ENCODE measurements around the gene TET1.
A peak's percentile ranks its signal among the peaks of the same experiment; 100 is the strongest.

TET1 gene

DNA sequence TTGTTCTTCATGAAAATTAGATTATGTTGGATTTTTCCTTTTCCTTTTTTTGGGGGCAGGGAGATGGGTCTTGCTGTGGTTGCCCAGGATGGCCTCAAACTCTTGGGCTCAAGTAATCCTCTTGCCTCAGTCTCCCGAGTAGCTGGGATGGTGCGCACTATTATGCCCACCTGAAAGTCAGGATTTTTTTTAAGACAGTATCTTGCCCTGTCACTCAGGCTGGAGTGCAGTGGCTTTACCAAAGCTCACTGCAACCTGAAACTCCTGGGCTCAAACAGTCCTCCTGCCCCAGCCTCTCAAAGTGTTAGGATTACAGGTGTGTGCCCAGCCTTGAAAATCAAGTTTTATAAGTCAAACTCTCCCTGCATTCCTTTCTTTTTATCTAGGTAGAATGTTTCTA, 1.7 kb upstream of the TET1 start:
- Mint-ChIP-seq H3K9me3 (no peaks in the 10 kb centered on the region), H3K36me3 (no peaks in the 10 kb centered on the region), H3K4me1 (peaks cover 16 to 25% of the 10 kb centered on the region in 2 donors), H3K4me3 (no peak overlapping the region), H3K27ac (no peak overlapping the region), H3K27me3 (peaks cover 47 to 63% of the 10 kb centered on the region in 2 donors)
- ATAC-seq (replicated peaks) (no peak), DNase-seq (no peak)

DNA sequence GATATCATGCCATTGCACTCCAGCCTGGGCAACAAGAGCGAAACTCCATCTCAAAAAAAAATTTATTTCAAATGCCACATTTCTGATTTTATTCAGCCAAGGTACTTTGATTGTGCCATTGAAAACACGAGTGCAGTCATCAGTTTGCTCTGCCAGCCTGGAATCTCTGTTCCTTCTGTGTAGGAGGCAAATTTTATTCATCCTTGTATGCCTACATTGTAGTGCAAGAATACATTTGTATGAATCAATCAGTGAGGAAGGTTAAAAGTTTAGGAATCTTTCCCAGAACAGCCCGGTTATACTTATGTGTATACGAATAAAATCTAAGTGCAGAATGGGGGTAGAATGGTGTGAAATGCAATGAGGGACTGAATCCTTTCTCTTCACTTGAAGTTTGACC, 886 bp upstream of the TET1 start:
- H3K4me3 Mint-ChIP-seq, result no peak overlapping the region
- peaks cover 16 to 26% of the 10 kb centered on the region in 2 donors for H3K4me1 Mint-ChIP-seq
- no peak for ATAC-seq (replicated peaks)
- no peaks in the 10 kb centered on the region for H3K36me3 Mint-ChIP-seq
- H3K27me3 Mint-ChIP-seq, result peaks cover 52 to 71% of the 10 kb centered on the region in 2 donors
- no peak for DNase-seq
- H3K27ac Mint-ChIP-seq, result no peak overlapping the region
- H3K9me3 Mint-ChIP-seq, result no peaks in the 10 kb centered on the region

DNA sequence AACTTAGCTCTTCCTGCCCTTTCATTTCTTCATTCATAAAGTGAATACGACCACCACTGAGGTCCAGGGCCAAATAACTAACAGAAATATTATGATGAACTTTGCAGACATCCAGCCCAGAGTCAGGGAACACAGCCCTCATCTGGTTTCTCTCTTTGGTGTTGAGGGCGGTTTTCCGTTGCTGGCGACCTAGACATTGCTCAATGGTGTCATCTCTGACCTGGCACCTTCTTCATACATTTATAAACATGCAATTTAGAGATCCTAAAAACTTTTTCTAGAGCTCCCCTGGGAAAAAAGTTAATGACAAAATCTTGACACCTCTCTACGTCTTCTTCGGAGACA, 324 bp upstream of the TET1 start:
- H3K9me3 Mint-ChIP-seq, result peaks cover 0 to under 1% of the 10 kb centered on the region in 2 donors
- peaks cover 16 to 26% of the 10 kb centered on the region in 2 donors for H3K4me1 Mint-ChIP-seq
- H3K27ac Mint-ChIP-seq, result no peak overlapping the region
- no peaks in the 10 kb centered on the region for H3K36me3 Mint-ChIP-seq
- H3K27me3 Mint-ChIP-seq, result peaks cover 55 to 76% of the 10 kb centered on the region in 2 donors
- ATAC-seq (replicated peaks) (peak; percentile 29 to 45), DNase-seq (no peak)
- H3K4me3 Mint-ChIP-seq, result peak overlapping the region; percentile 61 to 82

DNA sequence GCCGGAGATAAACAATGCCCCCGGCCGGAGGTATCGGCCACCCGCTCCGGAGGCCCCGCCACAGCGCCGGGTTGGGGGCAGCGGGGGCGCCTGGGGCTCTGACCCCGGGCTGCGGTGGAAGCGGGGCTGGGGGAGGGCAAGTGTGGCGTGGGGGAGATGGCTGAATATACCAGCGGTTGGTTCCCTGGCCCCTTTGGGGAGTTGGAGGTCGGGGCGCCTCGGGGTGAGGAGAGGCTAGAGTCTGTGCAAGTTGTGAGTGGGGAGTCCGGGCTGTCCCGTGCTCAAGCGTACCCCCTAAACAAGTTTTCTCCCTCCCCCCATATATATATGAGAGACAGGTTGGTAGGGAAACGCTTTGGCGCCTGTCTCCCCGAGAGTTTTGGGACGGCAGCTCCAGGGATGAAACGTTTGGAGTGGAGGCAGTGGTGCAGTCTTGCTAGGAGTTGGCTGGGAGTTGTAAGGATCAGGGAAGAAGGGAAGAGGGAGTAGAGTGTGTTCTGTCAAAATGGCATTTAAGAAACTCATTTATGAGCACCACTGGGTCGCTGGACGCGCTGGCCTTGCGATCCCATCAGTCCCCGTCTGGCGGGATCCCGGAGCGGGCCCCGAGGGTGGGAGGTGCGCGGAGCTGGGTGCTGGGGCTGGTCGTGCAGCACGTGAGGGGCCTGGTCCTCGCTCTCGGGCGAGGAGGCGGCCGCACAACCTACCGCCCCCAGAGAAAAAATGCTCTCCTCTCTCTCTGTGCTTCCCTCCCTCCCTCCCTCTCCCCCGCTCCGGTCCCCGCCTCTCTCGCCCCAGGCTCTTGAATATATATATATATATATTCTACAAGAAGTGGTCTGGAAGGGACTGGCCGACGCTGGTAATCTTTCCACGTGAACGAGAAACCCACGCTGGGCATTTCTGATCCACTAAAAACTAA, 1.1 kb downstream of the TET1 start:
- Mint-ChIP-seq H3K27ac (no peak overlapping the region), H3K27me3 (peaks cover 58 to 71% of the 10 kb centered on the region in 2 donors), H3K9me3 (peaks cover 0 to 1% of the 10 kb centered on the region in 2 donors), H3K4me1 (peaks cover 16 to 26% of the 10 kb centered on the region in 2 donors), H3K36me3 (no peaks in the 10 kb centered on the region), H3K4me3 (peak overlapping the region; percentile 79 to 82)
- DNase-seq, result no peak
- ATAC-seq (replicated peaks), result peak; percentile 33 to 45

DNA sequence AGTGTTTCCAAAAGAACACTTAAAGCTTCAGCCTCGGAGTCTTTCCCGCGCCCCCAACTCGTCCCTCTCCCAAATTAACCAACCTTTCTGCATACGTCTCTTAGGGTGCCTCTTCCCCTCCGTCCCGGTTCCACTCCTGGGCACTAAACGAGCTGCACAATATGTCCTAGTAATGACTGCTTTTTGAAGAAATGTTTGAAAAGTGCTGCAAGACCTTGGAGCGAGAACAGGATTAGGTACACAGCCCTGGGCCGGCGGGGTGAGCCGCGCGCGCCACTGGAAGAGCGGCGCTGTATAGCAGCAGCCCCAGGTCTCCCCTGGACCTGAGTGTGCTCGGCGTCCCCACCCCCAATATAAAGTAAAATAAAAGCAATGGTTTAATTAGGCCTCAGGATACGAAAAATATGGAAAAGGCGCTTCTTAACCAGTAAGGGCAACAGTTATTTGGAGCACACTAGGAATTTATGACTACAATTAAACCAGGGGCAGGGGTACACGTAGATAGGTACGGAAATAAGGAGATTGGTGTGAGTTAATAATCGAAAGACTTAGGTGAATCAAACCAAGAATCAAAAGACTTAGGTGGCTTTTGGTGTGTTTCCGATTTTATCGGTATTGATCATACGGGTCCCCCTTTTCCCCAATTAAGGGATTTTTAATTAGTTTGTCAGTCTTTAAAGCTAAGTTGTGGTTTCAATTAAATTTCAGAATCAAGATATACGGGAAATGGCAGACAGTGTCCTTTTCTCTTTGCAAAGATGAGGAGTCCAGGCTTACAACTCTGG, 1.9 kb downstream of the TET1 start:
- DNase-seq (no peak), ATAC-seq (replicated peaks) (no peak)
- peaks cover 0 to 1% of the 10 kb centered on the region in 2 donors for H3K9me3 Mint-ChIP-seq
- H3K4me3 Mint-ChIP-seq, result peak overlapping the region; percentile 68 to 76
- H3K36me3 Mint-ChIP-seq, result no peaks in the 10 kb centered on the region
- peaks cover 58 to 78% of the 10 kb centered on the region in 2 donors for H3K27me3 Mint-ChIP-seq
- H3K27ac Mint-ChIP-seq, result no peak overlapping the region
- H3K4me1 Mint-ChIP-seq, result peaks cover 16 to 30% of the 10 kb centered on the region in 2 donors

DNA sequence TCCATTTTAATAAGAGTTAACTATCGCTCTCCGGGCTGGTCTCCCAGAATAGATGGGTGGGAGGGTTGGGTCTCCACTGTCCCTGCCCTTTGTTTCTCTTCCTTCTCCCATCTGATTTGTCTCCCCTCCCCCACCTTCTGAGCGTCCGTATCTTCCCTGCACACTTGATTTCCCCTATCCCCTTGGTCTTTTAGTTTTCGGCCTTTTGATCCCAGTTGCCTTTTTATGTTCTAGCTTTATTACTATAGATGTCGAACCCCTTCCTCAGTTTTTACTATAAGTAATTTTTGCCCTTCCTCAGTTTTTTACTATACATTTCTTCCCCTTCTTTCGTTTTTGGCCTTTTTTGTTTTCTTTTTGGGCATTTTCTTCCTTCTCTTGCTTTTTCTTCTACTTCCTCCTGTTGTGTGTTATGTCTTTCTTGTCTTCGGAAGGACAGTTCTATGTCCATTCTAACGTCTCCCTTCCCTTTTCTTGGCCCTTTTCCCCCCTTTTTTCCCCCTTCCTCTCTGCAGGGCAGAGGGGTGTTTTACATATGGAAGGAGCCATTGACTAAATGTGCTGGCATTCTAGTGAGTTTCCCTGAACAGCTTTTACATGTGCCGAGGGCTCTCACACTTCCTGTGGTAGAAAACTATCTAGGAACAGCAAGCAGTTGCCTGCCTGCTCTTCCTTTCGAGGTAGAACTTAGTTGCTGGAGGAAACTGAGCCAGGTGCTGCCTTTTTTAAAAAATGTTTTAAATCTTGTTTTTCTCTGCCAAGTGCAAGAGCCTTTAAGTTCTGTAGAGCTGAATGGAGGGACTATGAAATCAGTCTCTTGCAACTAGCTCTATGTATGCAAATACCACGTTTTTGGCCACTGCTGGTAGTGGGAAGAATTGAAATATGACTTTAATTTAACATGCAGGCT, 2.8 kb downstream of the TET1 start:
- peaks cover 16 to 31% of the 10 kb centered on the region in 2 donors for H3K4me1 Mint-ChIP-seq
- peaks cover 53 to 73% of the 10 kb centered on the region in 2 donors for H3K27me3 Mint-ChIP-seq
- peaks cover 0 to 1% of the 10 kb centered on the region in 2 donors for H3K9me3 Mint-ChIP-seq
- peak overlapping the region; percentile 30 to 36 for H3K4me3 Mint-ChIP-seq
- no peak for DNase-seq
- H3K27ac Mint-ChIP-seq, result peak overlapping the region; percentile 10
- no peaks in the 10 kb centered on the region for H3K36me3 Mint-ChIP-seq
- no peak for ATAC-seq (replicated peaks)

DNA sequence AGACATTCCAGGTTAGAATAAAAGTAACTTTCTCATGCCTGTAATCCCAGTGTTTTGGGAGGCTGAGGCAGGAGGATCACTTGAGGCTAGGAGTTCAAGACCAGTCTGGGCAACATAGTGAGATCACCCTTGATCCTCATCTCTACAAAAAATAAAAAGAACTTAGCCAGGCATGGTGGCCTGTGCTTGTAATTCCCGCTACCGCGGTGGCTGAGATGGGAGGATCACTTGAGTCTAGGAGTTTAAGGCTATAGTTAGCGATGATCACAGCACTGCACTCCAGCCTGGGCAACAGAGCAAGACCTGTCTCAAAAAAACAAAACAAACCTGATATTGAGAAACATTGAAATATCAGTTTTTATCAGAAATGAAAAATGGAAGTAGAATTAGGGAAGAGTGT, 4.6 kb downstream of the TET1 start:
- H3K9me3 Mint-ChIP-seq, result peaks cover 0 to 1% of the 10 kb centered on the region in 2 donors
- H3K4me1 Mint-ChIP-seq, result peaks cover 15 to 31% of the 10 kb centered on the region in 2 donors
- ATAC-seq (replicated peaks) (no peak), DNase-seq (no peak)
- H3K27ac Mint-ChIP-seq, result no peak overlapping the region
- peaks cover 44 to 71% of the 10 kb centered on the region in 2 donors for H3K27me3 Mint-ChIP-seq
- no peaks in the 10 kb centered on the region for H3K36me3 Mint-ChIP-seq
- no peak overlapping the region for H3K4me3 Mint-ChIP-seq

DNA sequence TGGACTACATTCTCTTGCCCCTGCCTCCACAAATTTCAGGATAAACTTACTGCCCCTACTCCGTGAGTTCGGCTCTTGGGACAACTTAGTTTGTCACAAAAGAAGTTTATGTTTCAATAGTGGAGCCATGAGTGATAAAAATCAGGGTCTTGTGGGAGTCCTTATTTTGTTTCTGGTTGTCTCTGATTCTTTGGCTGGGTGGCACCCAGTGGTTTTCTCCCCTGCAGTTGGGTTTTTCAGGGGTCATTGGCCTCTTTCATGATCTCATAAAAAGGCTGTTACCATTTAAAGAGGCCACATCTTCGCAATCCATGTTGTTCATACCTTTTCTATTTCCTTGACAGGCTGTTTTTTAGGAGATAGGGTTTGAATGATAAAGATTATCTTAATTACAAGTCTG, 5.5 kb downstream of the TET1 start:
- DNase-seq (no peak), ATAC-seq (replicated peaks) (no peak)
- no peaks in the 10 kb centered on the region for H3K36me3 Mint-ChIP-seq
- H3K9me3 Mint-ChIP-seq, result peaks cover 0 to 1% of the 10 kb centered on the region in 2 donors
- H3K27me3 Mint-ChIP-seq, result peaks cover 40 to 63% of the 10 kb centered on the region in 2 donors
- H3K27ac Mint-ChIP-seq, result no peak overlapping the region
- peaks cover 14 to 31% of the 10 kb centered on the region in 2 donors for H3K4me1 Mint-ChIP-seq
- H3K4me3 Mint-ChIP-seq, result no peak overlapping the region

DNA sequence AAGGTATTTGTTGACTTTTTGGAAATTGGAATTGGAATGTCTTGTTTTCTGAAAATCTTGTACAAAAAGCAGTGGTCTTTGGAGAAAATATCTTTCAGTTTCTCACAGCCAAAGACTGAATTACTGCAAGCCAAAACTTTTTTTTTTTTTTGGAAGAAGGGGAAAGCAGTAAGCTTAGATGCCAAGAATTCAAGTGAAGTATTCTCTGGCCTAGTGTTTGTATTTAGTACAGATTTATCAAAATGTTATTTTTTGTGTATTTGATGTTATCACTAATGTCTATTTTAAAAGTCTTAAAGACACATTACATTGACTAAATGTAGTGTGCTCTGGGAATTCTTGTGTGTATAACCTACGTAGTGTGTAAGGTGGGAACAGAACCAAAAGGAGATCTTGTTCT, 6.2 kb downstream of the TET1 start:
- peaks cover 10 to 26% of the 10 kb centered on the region in 2 donors for H3K4me1 Mint-ChIP-seq
- peaks cover 36 to 58% of the 10 kb centered on the region in 2 donors for H3K27me3 Mint-ChIP-seq
- ATAC-seq (replicated peaks) (no peak), DNase-seq (no peak)
- H3K27ac Mint-ChIP-seq, result no peak overlapping the region
- no peak overlapping the region for H3K4me3 Mint-ChIP-seq
- H3K9me3 Mint-ChIP-seq, result peaks cover 0 to 1% of the 10 kb centered on the region in 2 donors
- no peaks in the 10 kb centered on the region for H3K36me3 Mint-ChIP-seq

DNA sequence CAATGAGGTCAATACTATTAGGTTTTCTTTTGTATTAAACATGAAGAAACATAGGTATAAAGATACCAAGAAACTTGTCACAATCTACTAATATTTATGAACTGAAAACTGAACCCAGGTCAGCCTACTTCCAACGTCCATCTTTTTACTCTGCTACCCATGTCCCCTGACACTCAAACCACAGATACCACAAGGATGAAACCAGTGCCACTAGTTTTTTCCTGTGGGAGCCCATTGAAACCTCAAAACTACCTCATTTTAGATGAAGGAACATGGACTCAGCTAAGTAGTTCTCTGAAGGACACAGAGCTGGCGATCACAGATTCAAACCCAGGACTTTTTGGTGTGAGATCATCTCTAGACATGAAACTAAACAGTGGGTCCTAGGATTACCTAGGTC, 6.8 kb downstream of the TET1 start:
- no peak overlapping the region for H3K4me3 Mint-ChIP-seq

DNA sequence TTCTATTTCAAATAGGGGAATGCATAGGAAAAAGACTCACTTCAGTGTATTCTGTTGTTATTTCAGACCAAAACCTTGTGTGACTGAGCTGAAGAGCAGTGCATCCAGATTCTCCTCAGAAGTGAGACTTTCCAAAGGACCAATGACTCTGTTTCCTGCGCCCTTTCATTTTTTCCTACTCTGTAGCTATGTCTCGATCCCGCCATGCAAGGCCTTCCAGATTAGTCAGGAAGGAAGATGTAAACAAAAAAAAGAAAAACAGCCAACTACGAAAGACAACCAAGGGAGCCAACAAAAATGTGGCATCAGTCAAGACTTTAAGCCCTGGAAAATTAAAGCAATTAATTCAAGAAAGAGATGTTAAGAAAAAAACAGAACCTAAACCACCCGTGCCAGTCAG, 12.0 kb downstream of the TET1 start:
- Mint-ChIP-seq H3K4me3 (no peak overlapping the region), H3K27ac (no peak overlapping the region), H3K4me1 (peaks cover 0 to 1% of the 10 kb centered on the region in 2 donors), H3K36me3 (no peaks in the 10 kb centered on the region), H3K9me3 (no peaks in the 10 kb centered on the region), H3K27me3 (peaks cover 16 to 33% of the 10 kb centered on the region in 2 donors)
- no peak for ATAC-seq (replicated peaks)
- DNase-seq, result no peak

More for the DNA sequence above, 6.8 kb downstream of the TET1 start:
- Mint-ChIP-seq H3K9me3 (peaks cover 0 to 1% of the 10 kb centered on the region in 2 donors), H3K27me3 (peaks cover 32 to 57% of the 10 kb centered on the region in 2 donors), H3K27ac (no peak overlapping the region), H3K36me3 (no peaks in the 10 kb centered on the region), H3K4me1 (peaks cover 7 to 20% of the 10 kb centered on the region in 2 donors)
- ATAC-seq (replicated peaks) (no peak), DNase-seq (no peak)

DNA sequence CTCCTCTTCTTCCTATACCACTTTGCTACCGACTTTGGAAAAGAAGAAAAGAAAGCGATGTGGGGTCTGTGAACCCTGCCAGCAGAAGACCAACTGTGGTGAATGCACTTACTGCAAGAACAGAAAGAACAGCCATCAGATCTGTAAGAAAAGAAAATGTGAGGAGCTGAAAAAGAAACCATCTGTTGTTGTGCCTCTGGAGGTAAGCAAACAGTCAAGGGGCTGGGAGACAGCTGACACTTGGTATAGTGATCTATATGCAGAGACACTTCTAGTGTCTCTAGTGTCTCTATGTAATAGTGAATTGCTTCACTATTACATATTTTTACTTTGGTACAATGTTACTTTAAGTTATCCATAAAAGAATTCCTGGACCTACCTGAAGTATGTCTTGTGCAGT, 13.9 kb downstream of the TET1 start:
- Mint-ChIP-seq H3K36me3 (no peaks in the 10 kb centered on the region), H3K27me3 (peaks cover 13 to 21% of the 10 kb centered on the region in 2 donors), H3K27ac (no peak overlapping the region), H3K9me3 (no peaks in the 10 kb centered on the region), H3K4me1 (peaks cover 0 to 1% of the 10 kb centered on the region in 2 donors), H3K4me3 (no peak overlapping the region)
- ATAC-seq (replicated peaks) (no peak), DNase-seq (no peak)

DNA sequence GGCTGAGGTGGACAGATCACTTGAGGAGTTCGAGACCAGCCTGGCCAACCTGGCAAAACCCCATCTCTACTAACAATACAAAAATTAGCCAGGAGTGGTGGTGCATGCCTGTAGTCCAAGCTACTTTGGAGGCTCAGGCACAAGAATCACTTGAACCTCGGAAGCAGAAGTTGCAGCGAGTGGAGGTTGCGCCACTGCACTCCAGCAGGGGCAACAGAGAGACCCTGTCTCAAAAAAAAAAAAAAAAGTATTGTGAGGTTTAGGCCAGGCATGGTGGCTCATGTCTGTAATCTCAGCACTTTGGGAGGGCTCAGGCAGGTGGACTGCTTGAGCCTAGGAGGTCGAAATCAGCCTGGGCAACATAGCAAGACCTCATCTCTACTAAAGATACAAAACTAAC, 16.0 kb downstream of the TET1 start:
- no peaks in the 10 kb centered on the region for H3K9me3 Mint-ChIP-seq
- no peak for ATAC-seq (replicated peaks)
- H3K4me1 Mint-ChIP-seq, result peaks cover 0 to 1% of the 10 kb centered on the region in 2 donors
- H3K27me3 Mint-ChIP-seq, result peaks cover 13 to 20% of the 10 kb centered on the region in 2 donors
- no peak for DNase-seq
- no peak overlapping the region for H3K4me3 Mint-ChIP-seq
- no peak overlapping the region for H3K27ac Mint-ChIP-seq
- H3K36me3 Mint-ChIP-seq, result no peaks in the 10 kb centered on the region

DNA sequence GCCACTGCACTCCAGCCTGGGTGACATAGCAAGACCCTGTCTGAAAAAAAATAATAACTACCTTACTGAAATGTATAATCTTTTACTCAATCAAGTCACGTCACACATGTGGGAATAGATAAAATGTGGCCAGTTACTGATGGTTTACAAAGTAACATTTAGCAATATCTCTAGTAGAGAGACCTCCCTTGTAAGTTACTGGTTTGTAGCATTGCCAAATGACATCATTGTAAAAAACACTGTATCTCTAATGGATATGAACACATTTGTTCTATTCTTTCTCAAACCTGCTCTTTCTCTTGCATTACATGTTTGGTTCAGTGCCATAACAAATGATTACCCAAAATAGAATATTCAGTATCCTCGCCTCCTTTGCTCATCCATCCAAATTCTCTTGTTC, 18.8 kb downstream of the TET1 start:
- no peaks in the 10 kb centered on the region for H3K9me3 Mint-ChIP-seq
- no peak overlapping the region for H3K4me3 Mint-ChIP-seq
- no peak overlapping the region for H3K27ac Mint-ChIP-seq
- no peak for ATAC-seq (replicated peaks)
- no peaks in the 10 kb centered on the region for H3K4me1 Mint-ChIP-seq
- peaks cover under 1 to 1% of the 10 kb centered on the region in 2 donors for H3K27me3 Mint-ChIP-seq
- no peaks in the 10 kb centered on the region for H3K36me3 Mint-ChIP-seq
- no peak for DNase-seq

Data from stimulated activated naive B cell treated with anti-CD40 and anti-IgM and Interleukin-4, amounts not matched to agents 10 μg/mL and 1 μg/mL and 100 μg/mL, for 72 hours (primary cell).